NT2/D1 (cell line): ENCODE measurements around the gene MIA2.

Experiments
- DNase-seq: peaks from one replicate; pipeline ENCODE4 v3.0.0-alpha.2; 2011; ENCODE audit warnings: low read depth, low spot score
- H3K27me3 ChIP-seq: 2 replicates; pipeline ENCODE4 v1.6.0; 2011; ENCODE audit warnings: mild to moderate bottlenecking; ENCODE audit not compliant: insufficient read length, insufficient read depth
- H3K36me3 ChIP-seq: 2 replicates; pipeline ENCODE4 v1.6.1; 2011; ENCODE audit warnings: mild to moderate bottlenecking, low read length, mixed read lengths; ENCODE audit not compliant: insufficient read depth, insufficient read length
- H3K4me1 ChIP-seq: 2 replicates; pipeline ENCODE4 v1.5.1; 2011; ENCODE audit not compliant: insufficient read depth, insufficient read length
- H3K4me3 ChIP-seq: 2 replicates; pipeline ENCODE4 v1.5.1; 2011; ENCODE audit warnings: low read depth; ENCODE audit not compliant: insufficient read length
- H3K9ac ChIP-seq: 2 replicates; pipeline ENCODE4 v1.6.0; 2011; ENCODE audit warnings: low read depth; ENCODE audit not compliant: insufficient read length
- H3K9me3 ChIP-seq: 2 replicates; pipeline ENCODE4 v1.5.1; 2011; ENCODE audit warnings: mild to moderate bottlenecking, low read length; ENCODE audit not compliant: insufficient read depth
- SUZ12 ChIP-seq: IDR thresholded peaks from 2 replicates; pipeline ENCODE4 v1.6.1; 2011; ENCODE audit not compliant: insufficient read length, insufficient read depth; ENCODE audit errors: extremely low read depth
- YY1 ChIP-seq: IDR thresholded peaks from 2 replicates; pipeline ENCODE4 v1.6.1; 2011; ENCODE audit not compliant: insufficient read length, insufficient read depth
- ZNF274 ChIP-seq: IDR thresholded peaks from 2 replicates; pipeline ENCODE4 v1.6.1; 2011; ENCODE audit warnings: mild to moderate bottlenecking, low read depth, low read length

The MIA2 gene

DNA sequence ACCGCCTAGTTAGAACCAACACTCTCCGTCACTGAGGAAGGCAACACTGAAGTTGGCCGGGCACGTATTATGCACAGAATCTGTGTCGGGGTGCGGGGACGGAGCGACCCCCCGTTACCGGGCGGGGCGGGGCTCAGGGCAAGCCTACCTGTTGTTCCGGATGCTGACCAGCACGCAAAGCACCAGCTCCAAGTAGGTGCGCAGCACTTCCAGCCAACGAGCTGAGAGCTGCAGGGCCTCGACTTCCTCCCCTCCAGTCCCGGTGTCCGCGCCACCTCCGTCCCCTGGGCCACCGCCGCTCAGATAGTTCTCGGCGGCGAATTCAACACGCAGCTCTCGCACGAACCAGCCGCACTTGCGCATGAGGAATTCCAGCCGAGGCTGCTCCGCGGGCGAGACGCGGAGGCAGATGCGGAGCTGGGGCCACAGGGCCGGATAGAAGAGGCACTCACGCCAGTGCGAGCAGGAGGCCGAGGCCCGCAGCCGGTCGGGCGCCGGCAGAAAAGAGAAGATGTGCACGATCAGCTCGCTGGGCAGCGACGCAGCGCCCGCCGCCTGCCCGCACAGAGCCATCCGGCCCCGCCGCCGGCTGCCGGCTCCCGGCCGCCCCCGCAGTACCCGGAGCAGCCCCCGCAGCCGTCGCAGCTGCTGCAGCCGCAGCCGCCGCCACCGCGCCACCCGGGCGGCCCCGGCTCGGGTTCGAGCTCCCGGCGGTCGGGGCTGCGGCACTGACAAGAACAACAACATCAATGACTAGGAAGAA lies 197.9 kb downstream of the MIA2 start:
- Histone ChIP-seq H3K4me3 (peak overlapping the region; percentile 69), H3K27me3 (no peaks in the 10 kb centered on the region), H3K9ac (peak overlapping the region; percentile 92), H3K4me1 (peaks cover under 1% of the 10 kb centered on the region), H3K36me3 (no peaks in the 10 kb centered on the region), H3K9me3 (no peaks in the 10 kb centered on the region)
- DNase-seq: no peak
- TF ChIP-seq YY1: no peak
- no peak for TF ChIP-seq SUZ12
- TF ChIP-seq ZNF274: no peak

DNA sequence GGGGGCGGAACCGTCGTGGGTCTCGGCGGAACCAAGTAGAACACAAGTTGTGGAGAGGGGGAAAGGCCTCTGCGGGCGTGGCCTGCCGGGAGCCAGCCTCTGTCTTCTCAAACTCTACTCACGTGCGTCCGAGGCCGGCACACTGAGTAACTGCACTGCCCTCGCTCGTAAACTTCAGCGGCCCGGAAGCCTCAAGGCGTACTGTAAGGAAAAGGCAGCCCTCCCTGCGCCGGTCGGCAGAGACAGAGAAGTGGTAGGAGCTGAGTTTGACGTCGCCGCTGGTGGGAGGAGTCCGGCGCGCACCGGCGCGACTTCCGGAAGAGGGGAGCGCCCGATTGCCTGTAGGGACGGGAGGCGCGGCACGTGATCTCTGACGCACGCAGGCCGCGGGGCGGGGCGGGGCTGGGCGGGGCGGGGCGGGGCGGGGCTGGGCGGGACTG lies 198.5 kb downstream of the MIA2 start, which contains the start of gene FBXO33:
Gene FBXO33, minus strand, starts transcription at position 255 of the 440 bp plus-strand sequence. CDS start 271 bp downstream, outside the sequence.
- H3K4me1 ChIP-seq: no peaks in the 10 kb centered on the region
- no peaks in the 10 kb centered on the region for H3K27me3 ChIP-seq
- TF ChIP-seq YY1 (no peak), ZNF274 (no peak), SUZ12 (no peak)
- DNase-seq: peak; percentile 84
- H3K36me3 ChIP-seq: no peaks in the 10 kb centered on the region
- no peaks in the 10 kb centered on the region for H3K9me3 ChIP-seq
- H3K4me3 ChIP-seq: peak within 1 kb of the TSS; percentile 69
- peak within 1 kb of the TSS; percentile 92 for H3K9ac ChIP-seq

DNA sequence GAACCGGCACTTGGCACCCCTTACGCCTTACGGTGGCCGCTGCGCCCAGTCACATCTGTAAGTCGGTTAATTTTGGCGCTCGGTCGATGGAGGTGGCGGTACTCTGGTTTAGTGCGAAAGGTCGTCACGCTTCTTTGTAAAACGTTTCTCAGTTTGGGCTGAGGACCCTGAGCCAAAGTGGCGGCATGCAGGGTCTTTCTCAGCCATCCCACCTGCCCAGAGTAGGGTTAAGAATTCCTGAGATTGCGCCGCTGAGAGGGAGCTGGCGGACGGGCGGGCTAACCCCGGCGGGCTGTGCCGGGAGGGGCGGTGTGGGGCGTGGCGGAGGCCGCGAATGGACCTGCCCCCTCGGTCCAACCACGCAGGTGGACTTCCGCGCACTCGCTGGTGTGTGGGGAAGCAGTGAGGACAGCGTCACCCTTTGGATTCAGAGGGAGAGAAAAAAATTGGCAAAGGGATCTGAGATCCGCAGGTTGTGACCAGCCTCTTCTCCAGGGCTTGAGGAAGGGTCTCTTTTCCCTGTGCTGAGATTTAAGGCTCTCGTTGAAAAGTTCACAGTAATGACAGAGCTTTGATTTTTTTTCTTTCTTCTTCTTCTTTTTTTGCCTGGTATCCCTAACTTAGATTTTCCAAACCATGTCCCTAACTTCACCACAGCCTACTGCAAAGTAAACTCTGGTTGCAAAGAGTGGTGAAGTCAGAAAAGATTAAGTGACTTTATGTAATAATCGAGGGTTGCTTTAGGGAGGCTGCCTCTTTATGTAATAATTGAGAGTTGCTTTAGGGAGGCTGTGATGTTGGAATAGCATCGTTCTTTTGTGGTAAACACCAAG lies 199.1 kb downstream of the MIA2 start:
- no peaks in the 10 kb centered on the region for H3K36me3 ChIP-seq
- H3K9me3 ChIP-seq: no peaks in the 10 kb centered on the region
- peak overlapping the region; percentile 75 for H3K9ac ChIP-seq
- TF ChIP-seq SUZ12: no peak
- no peak for TF ChIP-seq ZNF274
- TF ChIP-seq YY1: no peak
- peak overlapping the region; percentile 51 for H3K4me3 ChIP-seq
- DNase-seq: peak; percentile 36
- H3K27me3 ChIP-seq: no peaks in the 10 kb centered on the region
- H3K4me1 ChIP-seq: no peaks in the 10 kb centered on the region

DNA sequence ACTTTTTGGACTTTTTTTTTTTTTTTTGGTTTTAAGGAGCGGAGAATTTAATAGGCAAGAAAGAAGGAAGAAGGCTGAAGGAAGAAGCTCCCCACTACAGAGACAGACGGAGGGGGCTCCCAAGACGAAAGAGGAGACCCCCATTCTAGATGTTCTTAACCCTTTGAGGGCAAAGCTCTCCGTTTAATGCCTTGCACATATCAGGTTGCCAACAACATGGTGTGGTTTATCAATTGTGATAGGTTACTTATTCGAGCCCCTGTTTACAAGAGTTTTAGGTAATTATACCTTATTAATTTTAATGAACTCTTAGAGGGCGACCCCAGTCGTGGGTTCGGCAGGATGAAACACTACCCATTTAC lies 199.7 kb downstream of the MIA2 start:
- Histone ChIP-seq H3K4me3 (peak overlapping the region; percentile 51), H3K36me3 (no peaks in the 10 kb centered on the region), H3K9ac (peak overlapping the region; percentile 75), H3K27me3 (no peaks in the 10 kb centered on the region), H3K4me1 (no peaks in the 10 kb centered on the region), H3K9me3 (no peaks in the 10 kb centered on the region)
- no peak for TF ChIP-seq ZNF274
- no peak for TF ChIP-seq SUZ12
- TF ChIP-seq YY1: no peak
- no peak for DNase-seq

DNA sequence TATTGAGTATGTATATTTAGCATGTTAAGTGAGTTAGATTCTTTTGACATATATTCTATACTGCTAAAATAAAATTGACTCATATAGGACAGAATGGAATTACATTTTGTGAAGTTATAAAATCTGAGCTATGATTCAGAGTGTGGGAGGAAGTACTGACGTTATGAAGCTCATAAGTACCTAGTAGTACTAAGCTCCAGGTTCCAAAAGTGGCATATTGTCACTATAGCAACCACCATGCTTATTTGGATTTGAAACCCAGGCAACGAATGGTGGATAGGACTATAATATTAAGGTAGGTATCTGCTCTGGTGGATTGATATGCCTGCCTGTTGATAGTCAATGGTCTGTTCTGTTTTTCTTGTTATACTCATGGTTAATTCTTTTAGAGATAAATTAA lies 200.7 kb downstream of the MIA2 start:
- no peaks in the 10 kb centered on the region for H3K36me3 ChIP-seq
- H3K27me3 ChIP-seq: no peaks in the 10 kb centered on the region
- DNase-seq: no peak
- no peaks in the 10 kb centered on the region for H3K9me3 ChIP-seq
- H3K4me1 ChIP-seq: no peaks in the 10 kb centered on the region
- no peak overlapping the region for H3K4me3 ChIP-seq
- TF ChIP-seq SUZ12: no peak
- no peak for TF ChIP-seq ZNF274
- TF ChIP-seq YY1: no peak
- no peak overlapping the region for H3K9ac ChIP-seq

DNA sequence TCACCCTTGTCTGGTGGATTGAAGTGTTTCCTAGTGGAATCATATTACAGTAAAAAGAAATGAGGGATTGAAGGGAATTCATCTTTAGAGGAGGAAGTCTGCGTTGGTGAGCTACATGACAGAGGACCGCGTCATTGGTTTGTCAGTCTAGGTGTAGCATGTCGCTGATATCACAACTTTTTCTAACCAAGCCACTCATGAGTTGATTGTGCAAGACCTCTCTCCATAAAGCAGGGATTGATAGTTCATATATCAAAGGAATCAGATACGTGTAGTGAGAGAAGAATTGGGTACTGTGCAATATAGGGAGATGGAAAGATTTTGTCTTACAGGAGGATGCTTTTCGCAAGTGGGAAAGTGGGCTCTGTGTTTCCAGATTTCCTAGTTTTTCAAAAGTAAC lies 201.5 kb downstream of the MIA2 start:
- no peaks in the 10 kb centered on the region for H3K27me3 ChIP-seq
- H3K9me3 ChIP-seq: no peaks in the 10 kb centered on the region
- H3K36me3 ChIP-seq: no peaks in the 10 kb centered on the region
- TF ChIP-seq YY1 (no peak), ZNF274 (no peak), SUZ12 (no peak)
- H3K4me3 ChIP-seq: no peak overlapping the region
- no peak overlapping the region for H3K9ac ChIP-seq
- no peak for DNase-seq
- H3K4me1 ChIP-seq: no peaks in the 10 kb centered on the region
